Measurements from ENCODE around the gene LSM7. TPM values are rescaled to one million over a fixed set of nuclear protein-coding genes. Genes with fewer than 3 reads are reported as not detected.

The LSM7 gene
- total RNA-seq, 1 experiment from 2014 or later: 282 TPM

DNA sequence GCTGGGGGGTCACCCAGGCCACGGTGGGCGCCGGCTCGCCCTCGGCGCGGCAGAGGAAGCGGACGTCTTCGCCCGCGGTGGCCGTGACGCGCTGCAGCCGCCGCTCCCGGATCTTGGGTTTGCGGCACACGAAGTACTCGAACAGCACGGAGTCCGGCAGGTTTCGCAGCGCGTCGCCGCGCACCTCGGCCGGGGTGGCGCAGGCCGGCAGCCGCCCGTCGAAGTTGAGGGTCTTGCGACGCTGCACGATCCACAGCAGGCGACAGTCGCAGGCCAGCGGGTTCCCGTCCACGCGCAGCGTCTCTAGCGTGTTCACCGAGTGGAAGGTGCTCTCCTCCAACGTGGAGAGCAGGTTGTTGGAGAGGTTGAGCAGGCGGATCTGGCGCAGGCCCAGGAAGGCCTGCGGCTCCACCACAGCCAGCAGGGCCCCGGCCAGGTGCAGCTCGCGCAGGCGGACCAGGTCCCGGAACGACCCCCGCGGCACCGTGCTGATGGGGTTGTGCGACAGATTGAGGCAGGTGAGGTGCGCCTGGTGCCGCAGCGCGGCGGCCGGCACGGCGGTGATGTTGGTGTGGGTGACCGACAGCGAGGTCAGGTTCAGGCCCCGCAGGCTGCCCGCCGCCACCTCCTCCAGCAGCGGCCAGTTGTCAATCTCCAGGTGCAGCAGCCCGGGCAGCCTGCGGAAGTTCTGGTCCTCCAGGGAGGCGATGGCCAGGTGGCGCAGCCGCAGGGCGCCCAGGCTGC, 37.8 kb downstream of the LSM7 start:
- Histone ChIP-seq H2AFZ (ENCODE audit: low read length) (no peak overlapping the region), H3K27ac (ENCODE audit: low read length) (no peak overlapping the region), H3K36me3 (ENCODE audit: low read depth, low read length) (no peaks in the 10 kb centered on the region), H3K9me2 (replicated peaks; ENCODE audit: low read length) (no peaks in the 10 kb centered on the region), H3K4me2 (ENCODE audit: low read length) (peak overlapping the region; percentile 74), H3K4me1 (ENCODE audit: insufficient read depth, low read length) (no peaks in the 10 kb centered on the region), H3F3A (ENCODE audit: low read length, unreplicated experiment) (no peaks in the 10 kb centered on the region), H3K9me3 (ENCODE audit: low read length) (no peaks in the 10 kb centered on the region), H3K9ac (ENCODE audit: low read length) (no peak overlapping the region), H3K79me2 (ENCODE audit: low read length) (no peaks in the 10 kb centered on the region), H4K20me1 (ENCODE audit: low read length) (no peaks in the 10 kb centered on the region), H3K27me3 (ENCODE audit: low read length) (peaks cover 21% of the 10 kb centered on the region), H3K4me3 (ENCODE audit: low read length) (peak overlapping the region; percentile 51)
- POLR2A ChIA-PET (ENCODE audit: unreplicated experiment): no interaction called here
- no TSS peak for BruUV-seq (replicated peaks)
- TF ChIP-seq EZH2phosphoT487 (IDR thresholded peaks at IDR 0.05; ENCODE audit: borderline replicate concordance, low read length): no peak
- peak; percentile 67 for TF ChIP-seq EZH2 (IDR thresholded peaks at IDR 0.05; ENCODE audit: low read length, unreplicated experiment)
- no peak for TF ChIP-seq CTCF (conservative IDR thresholded peaks at IDR 0.05; ENCODE audit: low read depth, low read length)
- ATAC-seq (peak; percentile 30), DNase-seq (no peak)
- intact Hi-C loops (cut with micrococcal nuclease): no loop called here
- CTCF ChIA-PET: no interaction called here

- Histone ChIP-seq H2AFZ (ENCODE audit: low read length) (no peak overlapping the region), H3K4me2 (ENCODE audit: low read length) (peak overlapping the region; percentile 74), H3K9me3 (ENCODE audit: low read length) (no peaks in the 10 kb centered on the region), H3K27me3 (ENCODE audit: low read length) (peaks cover 21% of the 10 kb centered on the region), H3K4me1 (ENCODE audit: insufficient read depth, low read length) (no peaks in the 10 kb centered on the region), H3K36me3 (ENCODE audit: low read depth, low read length) (no peaks in the 10 kb centered on the region), H3K9me2 (replicated peaks; ENCODE audit: low read length) (no peaks in the 10 kb centered on the region), H3K9ac (ENCODE audit: low read length) (no peak overlapping the region), H4K20me1 (ENCODE audit: low read length) (no peaks in the 10 kb centered on the region), H3F3A (ENCODE audit: low read length, unreplicated experiment) (no peaks in the 10 kb centered on the region), H3K27ac (ENCODE audit: low read length) (no peak overlapping the region), H3K4me3 (ENCODE audit: low read length) (peak overlapping the region; percentile 51), H3K79me2 (ENCODE audit: low read length) (no peaks in the 10 kb centered on the region)
- DNase-seq: no peak
- TF ChIP-seq EZH2 (IDR thresholded peaks at IDR 0.05; ENCODE audit: low read length, unreplicated experiment) (no peak), CTCF (conservative IDR thresholded peaks at IDR 0.05; ENCODE audit: low read depth, low read length) (no peak), EZH2phosphoT487 (IDR thresholded peaks at IDR 0.05; ENCODE audit: borderline replicate concordance, low read length) (no peak)
- peak; percentile 51; the same call in 1 of the 2 replicates for ATAC-seq
- CTCF ChIA-PET: no interaction called here
- BruUV-seq (replicated peaks): no TSS peak
- intact Hi-C loops (cut with micrococcal nuclease): no loop called here
- POLR2A ChIA-PET (ENCODE audit: unreplicated experiment): no interaction called here
These were observed 38.5 kb downstream of the LSM7 start for GRCh38 chr19:2289714-2290435.

Measured in PC-3 (cell line).